Skin epidermis (tissue), 12 donors: ENCODE data around the gene RPS2.
A peak's percentile ranks its signal among the peaks of the same experiment; 100 is the strongest.
"Not testable (repeated sequence)": the region's sequence is repeated elsewhere in the genome, so short reads cannot be mapped to it uniquely, and the experiment has no call there.

Experiments
- H3K27ac ChIP-seq, 21 experiments: fragments of 200-600 bp; sonication (generic) in 11 of 21; one replicate each; pipeline ENCODE4 v1.5.0; 2020; ENCODE audit warnings: mild to moderate bottlenecking in 3 of 21, inconsistent platforms in 2 of 21, moderate library complexity in 2 of 21
- H3K4me3 ChIP-seq, 7 experiments: fragments of 200-600 bp; sonication (generic) in 2 of 7; one replicate each; pipeline ENCODE4 v1.5.0; 2020; ENCODE audit warnings: inconsistent platforms in 2 of 7, mild to moderate bottlenecking in 2 of 7, moderate library complexity in 1 of 7

Gene RPS2

GRCh38 chr16:1972490-1972877 lies 7.9 kb upstream of the RPS2 start:
- H3K4me3 ChIP-seq, result peak overlapping the region; percentile 66 to 100 (median 81)
- peak overlapping the region in 20 of 21 experiments; percentile 69 to 98 (median 91) for H3K27ac ChIP-seq

GRCh38 chr16:1971796-1972489 lies 7.3 kb upstream of the RPS2 start, which contains the start of gene TBL3:
Gene TBL3 (plus strand): TSS chr16:1972053. CDS start chr16:1972165, 112 bp downstream.
- H3K4me3 ChIP-seq, result peak within 1 kb of the TSS; percentile 66 to 100 (median 81)
- H3K27ac ChIP-seq, result peak within 1 kb of the TSS; percentile 60 to 98 (median 91)

DNA sequence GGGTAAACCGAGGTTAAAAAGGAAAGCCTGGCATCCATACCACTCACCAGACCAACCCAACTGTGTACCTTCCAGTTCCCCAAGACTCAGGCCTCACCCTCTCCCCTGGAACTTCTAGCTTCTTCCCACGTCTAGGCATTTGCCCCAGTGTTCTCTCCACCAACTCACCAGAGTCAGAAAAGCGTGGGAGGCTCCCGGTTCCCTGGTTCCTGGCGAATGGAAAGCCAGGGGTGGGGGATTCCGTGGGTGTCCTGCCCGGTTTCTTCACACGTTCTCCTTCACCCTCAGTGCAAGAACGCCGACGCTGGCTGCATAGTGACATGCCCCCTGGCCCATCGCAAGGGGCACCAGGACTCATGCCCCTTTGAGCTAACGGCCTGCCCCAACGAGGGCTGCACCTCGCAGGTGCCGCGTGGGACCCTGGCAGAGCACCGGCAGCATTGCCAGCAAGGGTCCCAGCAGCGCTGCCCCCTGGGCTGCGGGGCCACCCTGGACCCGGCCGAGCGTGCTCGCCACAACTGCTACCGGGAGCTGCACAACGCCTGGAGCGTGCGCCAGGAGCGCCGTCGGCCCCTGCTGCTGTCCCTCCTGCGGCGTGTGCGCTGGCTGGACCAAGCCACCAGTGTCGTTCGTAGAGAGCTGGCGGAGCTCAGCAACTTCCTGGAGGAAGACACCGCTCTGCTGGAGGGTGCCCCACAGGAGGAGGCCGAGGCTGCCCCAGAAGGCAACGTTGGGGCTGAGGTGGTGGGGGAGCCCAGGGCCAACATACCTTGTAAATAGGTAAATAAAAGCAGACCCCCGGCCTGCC lies 3.7 kb upstream of the RPS2 start:
- H3K27ac ChIP-seq, result no peak overlapping the region
- H3K4me3 ChIP-seq, result no peak overlapping the region

GRCh38 chr16:1966460-1966859 lies 1.8 kb upstream of the RPS2 start, which contains the start of gene RNF151:
Gene RNF151 (plus strand): TSS chr16:1966856. CDS start chr16:1966882, 26 bp downstream.
- H3K4me3 ChIP-seq, result peak within 1 kb of the TSS; percentile 67 to 100 (median 91)
- peak within 1 kb of the TSS in 14 of 21 experiments; percentile 91 to 100 (median 98) for H3K27ac ChIP-seq

GRCh38 chr16:1965396-1966001 lies 873 bp upstream of the RPS2 start:
- H3K27ac ChIP-seq, result peak overlapping the region; percentile 84 to 100 (median 97)
- H3K4me3 ChIP-seq, result peak overlapping the region; percentile 67 to 100 (median 91)

DNA sequence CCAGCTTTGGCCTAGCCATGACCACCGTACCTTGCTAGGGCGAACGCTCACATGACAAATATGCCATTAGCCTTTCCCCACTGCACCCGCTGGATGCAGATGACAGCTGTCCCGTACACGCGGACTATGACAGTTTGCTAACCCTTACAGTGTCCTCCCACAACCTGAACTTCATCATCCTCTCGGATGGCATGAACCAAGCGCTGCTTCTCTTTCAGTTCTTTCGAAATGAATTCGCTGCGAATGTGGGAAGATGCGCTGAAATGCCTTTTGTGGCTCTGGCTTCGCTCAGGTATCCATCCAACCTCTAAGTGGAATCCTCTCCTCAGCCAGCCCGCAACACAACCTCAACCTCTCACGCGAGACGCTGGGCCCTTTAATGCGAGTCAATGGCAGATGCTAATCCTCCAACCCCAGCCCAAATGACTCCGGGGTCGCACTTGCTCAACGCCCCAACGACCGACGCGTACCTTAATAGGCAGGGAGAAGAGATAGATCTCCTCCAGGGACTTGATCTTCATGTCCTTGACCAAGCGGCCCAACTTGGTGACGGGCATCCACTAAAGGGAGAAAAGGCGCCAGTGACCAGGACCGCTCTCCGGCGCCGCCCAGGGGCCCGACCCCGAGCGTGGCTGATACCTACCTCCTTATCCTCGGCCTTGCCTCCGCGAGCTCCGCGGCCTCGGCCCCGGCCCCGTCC lies 670 bp downstream of the RPS2 start:
- Histone ChIP-seq H3K4me3 (peak overlapping the region; percentile 67 to 100 (median 91)), H3K27ac (peak overlapping the region; percentile 65 to 100 (median 97))

- H3K4me3 ChIP-seq, result peak overlapping the region in 4 of 7 experiments; percentile 67 to 94 (median 80)
- peak overlapping the region in 2 of 21 experiments; percentile 36 to 95 for H3K27ac ChIP-seq
These were observed 2.2 kb downstream of the RPS2 start for GRCh38 chr16:1962161-1963153.

GRCh38 chr16:1961651-1962067 lies 3.0 kb downstream of the RPS2 start:
- H3K27ac ChIP-seq, result peak overlapping the region in 5 of 21 experiments; percentile 5 to 95 (median 87)
- H3K4me3 ChIP-seq, result no peak overlapping the region

DNA sequence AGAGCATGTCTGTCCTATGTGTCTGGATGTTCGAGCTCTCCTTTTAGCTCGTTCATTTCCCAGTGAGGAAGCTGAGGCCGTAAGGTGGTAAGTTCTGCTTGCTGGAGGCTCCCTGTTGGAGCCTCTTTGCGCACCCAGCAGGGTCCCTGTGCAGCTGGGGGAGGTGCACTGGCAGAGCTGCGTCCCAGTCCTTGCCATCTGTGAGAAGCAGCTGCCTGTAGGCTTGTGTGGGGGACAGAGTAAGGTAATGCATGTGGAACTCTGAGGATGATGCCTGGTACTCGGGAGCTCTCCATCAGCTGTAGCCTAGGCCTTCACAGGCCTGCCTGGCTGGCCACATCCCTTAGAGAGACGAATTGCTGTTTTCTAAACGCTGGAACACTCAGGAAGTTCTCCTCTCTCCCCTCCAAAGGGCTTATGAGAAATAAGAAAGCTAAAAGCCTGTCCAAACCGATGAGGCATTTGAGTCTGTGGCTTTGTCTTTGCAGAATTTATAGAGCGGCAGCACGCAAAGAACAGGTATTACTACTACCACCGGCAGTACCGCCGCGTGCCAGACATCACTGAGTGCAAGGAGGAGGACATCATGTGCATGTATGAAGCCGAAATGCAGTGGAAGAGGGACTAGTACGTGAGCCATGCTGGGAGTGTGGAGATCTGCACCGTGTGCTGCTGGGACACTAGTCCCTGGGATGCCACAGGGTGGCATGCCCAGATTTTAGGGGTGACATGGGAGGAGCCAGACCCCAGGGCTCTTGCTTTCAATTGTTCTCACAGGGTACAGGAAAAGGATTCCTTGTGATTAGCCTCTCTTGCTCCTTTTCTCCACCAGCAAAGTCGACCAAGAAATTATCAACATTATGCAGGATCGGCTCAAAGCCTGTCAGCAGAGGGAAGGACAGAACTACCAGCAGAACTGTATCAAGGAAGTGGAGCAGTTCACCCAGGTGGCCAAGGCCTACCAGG lies 3.7 kb downstream of the RPS2 start:
- peak overlapping the region in 5 of 7 experiments; percentile 50 to 91 (median 69) for H3K4me3 ChIP-seq

GRCh38 chr16:1959269-1960039 lies 5.2 kb downstream of the RPS2 start, which contains the start of gene NDUFB10:
Gene NDUFB10 (plus strand): TSS chr16:1959538. CDS start chr16:1959625, 87 bp downstream.
- Histone ChIP-seq H3K4me3 (peak within 1 kb of the TSS; percentile 50 to 91 (median 69)), H3K27ac (peak within 1 kb of the TSS; percentile 44 to 96 (median 89))

More for the DNA sequence above, 3.7 kb downstream of the RPS2 start:
- H3K27ac ChIP-seq, result peak overlapping the region in 12 of 21 experiments; percentile 14 to 96 (median 90)

DNA sequence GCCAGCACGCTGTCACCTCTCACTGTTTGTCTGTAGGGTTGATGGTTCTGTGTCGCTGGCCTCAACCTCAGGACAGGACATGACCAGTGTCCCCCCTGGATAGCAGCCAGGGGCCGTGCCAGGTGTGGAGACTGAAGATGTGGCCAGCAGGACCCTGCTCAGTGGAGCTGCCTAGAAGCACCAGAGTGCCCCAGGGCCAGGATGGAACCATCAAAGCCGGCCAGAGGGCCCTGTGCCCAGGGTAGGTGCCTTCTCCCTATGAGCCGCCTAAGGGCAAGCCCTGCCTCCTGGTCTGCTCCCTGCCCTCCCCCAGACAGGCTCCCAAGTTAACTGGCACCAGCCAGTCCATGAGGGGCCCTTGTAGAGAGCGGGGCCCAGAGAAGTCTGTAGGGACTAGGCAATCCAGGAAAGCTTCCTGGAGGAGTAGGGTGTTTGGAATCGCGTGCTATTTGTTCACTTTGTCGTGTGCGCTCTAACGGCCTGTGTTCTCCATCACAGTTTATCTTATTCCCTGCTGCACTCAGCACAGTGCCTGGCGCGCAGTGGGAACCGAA lies 5.8 kb downstream of the RPS2 start:
- Histone ChIP-seq H3K27ac (peak overlapping the region in 16 of 21 experiments; percentile 81 to 96 (median 92)), H3K4me3 (peak overlapping the region; percentile 50 to 91 (median 69))

DNA sequence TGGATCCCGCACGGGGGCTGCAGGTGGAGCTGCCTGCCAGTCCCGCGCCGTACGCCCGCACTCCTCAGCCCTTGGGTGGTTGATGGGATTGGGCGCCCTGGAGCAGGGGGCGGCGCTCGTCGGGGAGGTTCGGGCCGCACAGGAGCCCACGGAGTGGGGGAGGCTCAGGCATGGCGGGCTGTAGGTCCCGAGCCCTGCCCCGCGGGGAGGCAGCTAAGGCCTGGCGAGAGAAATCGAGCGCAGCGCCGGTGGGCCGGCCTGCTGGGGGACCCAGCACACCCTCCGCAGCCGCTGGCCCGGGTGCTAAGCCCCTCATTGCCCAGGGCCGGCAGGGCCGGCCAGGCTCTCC lies 6.5 kb downstream of the RPS2 start:
- not testable (repeated sequence) for H3K27ac ChIP-seq

GRCh38 chr16:1957434-1958142 lies 7.0 kb downstream of the RPS2 start:
- not testable (repeated sequence) for H3K27ac ChIP-seq, H3K4me3 ChIP-seq

More for the DNA sequence above, 6.5 kb downstream of the RPS2 start:
- not testable (repeated sequence) for H3K4me3 ChIP-seq

DNA sequence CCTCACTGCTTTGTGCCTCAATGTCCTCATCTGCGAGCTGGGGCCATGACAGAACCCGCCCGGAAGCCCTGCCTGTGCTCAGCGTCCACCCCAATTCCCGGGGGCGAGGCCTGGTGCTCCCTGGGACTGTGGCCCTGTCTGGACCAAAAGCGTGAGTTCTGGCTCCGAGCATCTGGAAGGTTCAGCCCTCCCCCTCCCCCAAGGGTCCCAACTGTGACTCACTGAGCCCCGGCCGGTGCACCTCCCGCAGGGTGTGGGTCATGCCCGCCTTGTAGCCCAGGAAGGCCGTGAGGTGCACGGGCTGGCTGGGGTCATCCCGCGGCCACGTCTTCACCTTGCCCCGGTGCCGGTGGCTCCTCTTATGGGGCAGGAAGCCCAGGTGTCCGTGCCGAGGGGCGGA lies 10.9 kb downstream of the RPS2 start:
- Histone ChIP-seq H3K27ac (no peak overlapping the region), H3K4me3 (no peak overlapping the region)

- peak overlapping the region in 5 of 21 experiments; percentile 17 to 40 (median 22) for H3K27ac ChIP-seq
- no peak overlapping the region for H3K4me3 ChIP-seq
These were observed 14.1 kb downstream of the RPS2 start for GRCh38 chr16:1950559-1950958.
